Left lung (tissue), 10 donors: ENCODE data around the gene WIPI1. TPM values are rescaled to one million over a fixed set of nuclear protein-coding genes. Genes with fewer than 3 reads are reported as not detected.
"Not testable (repeated sequence)": the region's sequence is repeated elsewhere in the genome, so short reads cannot be mapped to it uniquely, and the experiment has no call there.

Source experiments
- ATAC-seq: fragments of 200-7000 bp; cut with Tn5 transposase; one replicate; pipeline ENCODE4 v1.9.1; 2020; ENCODE audit warnings: moderate library complexity
- DNase-seq, 4 donors: peaks; one replicate each; pipeline ENCODE4 v3.0.0-alpha.2; 2013 to 2020
- H3K27ac ChIP-seq, 2 donors: fragments of 200-600 bp; sonication (generic) in 1 of 2; one replicate each; pipeline versions ENCODE4 v1.5.0 to v1.8.0; 2020 to 2021
- H3K27me3 ChIP-seq, 2 donors: fragments of 200-600 bp; sonication (generic) in 1 of 2; one replicate each; pipeline versions ENCODE4 v1.5.0 to v1.8.0; 2020 to 2021
- H3K36me3 ChIP-seq, 2 donors: fragments of 200-600 bp; sonication (generic) in 1 of 2; one replicate each; pipeline versions ENCODE4 v1.5.0 to v1.8.0; 2020 to 2021
- H3K4me1 ChIP-seq, 2 donors: fragments of 200-600 bp; one replicate each; pipeline ENCODE4 v1.8.0; 2021
- H3K4me3 ChIP-seq, 2 donors: fragments of 200-600 bp; sonication (generic) in 1 of 2; one replicate each; pipeline versions ENCODE4 v1.5.0 to v1.8.0; 2020 to 2021; ENCODE audit warnings: mild to moderate bottlenecking in 1 of 2
- H3K9me3 ChIP-seq, 2 donors: fragments of 200-600 bp; sonication (generic) in 1 of 2; one replicate each; pipeline versions ENCODE4 v1.5.0 to v1.8.0; 2020 to 2021
- intact Hi-C, 2 donors: fragments of 100-400 bp; cut with DNase I; formaldehyde crosslinking; loops; one replicate each; pipeline versions ENCODE4 v1.11.2 to v1.14.2; 2022
- polyA plus RNA-seq, 6 donors: library from polyadenylated mRNA; unstranded; fragments of 120-200 nt; gene quantifications; one replicate each; pipeline ENCODE4 v1.2.1, GENCODE V29; 2013; ENCODE audit not compliant: insufficient read length in 6 of 6
- total RNA-seq, 2 donors: library from RNA; stranded (reverse); fragmentation: NEBNext Ultra II Directional; extraction: Animal tissue kit (Norgen Biotek cat#: 25700); gene quantifications; one replicate each; pipeline ENCODE4 v1.2.1, GENCODE V29; 2021
- TF ChIP-seq, protein P1 (sequence below), 2 donors: fragments of 200-600 bp; sonication (generic) in 1 of 2; IDR thresholded peaks; one replicate each; pipeline versions ENCODE4 v1.5.0 to v1.8.0; 2021; ENCODE audit warnings: antibody characterized with exemption in 2 of 2
- donor health status: DM: no; HTN: yes; CAD: no.
- donor health status: DM: no; HTN: no; CAD: no.

Gene WIPI1
- total and polyA plus RNA-seq, 8 donors = 19.2 to 57.1 (median 21.7) TPM

DNA sequence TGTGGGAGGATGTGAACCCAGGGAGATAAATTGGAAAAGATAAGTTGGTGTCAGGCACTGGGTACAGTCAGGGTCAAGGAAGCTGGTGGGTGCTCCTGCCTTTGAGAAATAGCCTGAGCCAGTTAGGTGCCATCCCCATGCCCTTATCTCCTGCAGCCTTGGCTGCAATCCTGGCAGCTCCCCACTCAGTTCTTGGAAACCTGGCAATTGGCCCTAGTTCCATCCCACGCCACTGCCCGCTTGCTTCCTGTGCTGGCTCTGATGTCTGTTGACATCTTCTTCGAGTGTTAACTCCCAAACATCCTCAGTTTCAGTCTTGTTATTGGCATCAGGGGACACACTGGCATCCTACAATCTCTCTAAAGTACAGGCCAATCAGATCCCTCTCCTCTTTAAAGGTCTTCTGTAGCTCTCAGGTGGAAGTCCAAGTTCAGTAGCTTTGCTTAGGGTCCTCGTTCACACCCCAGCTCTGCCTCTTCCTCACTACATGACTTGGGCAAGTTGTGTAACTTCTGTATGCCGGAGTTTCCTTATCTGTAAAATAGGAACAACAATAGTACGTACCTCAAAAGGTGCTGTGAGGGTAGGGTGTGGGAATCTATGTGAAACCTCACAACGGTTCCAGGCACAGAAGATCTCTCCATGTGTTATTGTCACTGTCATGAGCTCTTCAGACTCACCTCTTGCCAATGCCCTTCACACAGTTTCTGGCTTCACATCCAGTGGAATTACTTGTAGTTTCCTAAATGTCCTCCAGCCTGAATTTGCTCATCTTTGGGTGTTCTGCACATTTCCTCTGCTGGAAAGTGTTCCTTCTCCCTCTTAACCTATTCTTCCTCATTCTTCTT is 41.4 kb upstream of the WIPI1 start:
- DNase-seq (peak in 1 of 4 donors; percentile 15), ATAC-seq (peak; percentile 52)
- Histone ChIP-seq H3K27ac (peak overlapping the region; percentile 49 to 94), H3K4me1 (peaks cover 7 to 28% of the 10 kb centered on the region in 2 donors), H3K36me3 (no peaks in the 10 kb centered on the region), H3K9me3 (no peaks in the 10 kb centered on the region), H3K27me3 (no peaks in the 10 kb centered on the region), H3K4me3 (no peak overlapping the region)
- intact Hi-C loops = no loop called here
- TF ChIP-seq, protein P1, sequence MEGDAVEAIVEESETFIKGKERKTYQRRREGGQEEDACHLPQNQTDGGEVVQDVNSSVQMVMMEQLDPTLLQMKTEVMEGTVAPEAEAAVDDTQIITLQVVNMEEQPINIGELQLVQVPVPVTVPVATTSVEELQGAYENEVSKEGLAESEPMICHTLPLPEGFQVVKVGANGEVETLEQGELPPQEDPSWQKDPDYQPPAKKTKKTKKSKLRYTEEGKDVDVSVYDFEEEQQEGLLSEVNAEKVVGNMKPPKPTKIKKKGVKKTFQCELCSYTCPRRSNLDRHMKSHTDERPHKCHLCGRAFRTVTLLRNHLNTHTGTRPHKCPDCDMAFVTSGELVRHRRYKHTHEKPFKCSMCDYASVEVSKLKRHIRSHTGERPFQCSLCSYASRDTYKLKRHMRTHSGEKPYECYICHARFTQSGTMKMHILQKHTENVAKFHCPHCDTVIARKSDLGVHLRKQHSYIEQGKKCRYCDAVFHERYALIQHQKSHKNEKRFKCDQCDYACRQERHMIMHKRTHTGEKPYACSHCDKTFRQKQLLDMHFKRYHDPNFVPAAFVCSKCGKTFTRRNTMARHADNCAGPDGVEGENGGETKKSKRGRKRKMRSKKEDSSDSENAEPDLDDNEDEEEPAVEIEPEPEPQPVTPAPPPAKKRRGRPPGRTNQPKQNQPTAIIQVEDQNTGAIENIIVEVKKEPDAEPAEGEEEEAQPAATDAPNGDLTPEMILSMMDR (IDR thresholded peaks at IDR 0.05) = no peak

DNA sequence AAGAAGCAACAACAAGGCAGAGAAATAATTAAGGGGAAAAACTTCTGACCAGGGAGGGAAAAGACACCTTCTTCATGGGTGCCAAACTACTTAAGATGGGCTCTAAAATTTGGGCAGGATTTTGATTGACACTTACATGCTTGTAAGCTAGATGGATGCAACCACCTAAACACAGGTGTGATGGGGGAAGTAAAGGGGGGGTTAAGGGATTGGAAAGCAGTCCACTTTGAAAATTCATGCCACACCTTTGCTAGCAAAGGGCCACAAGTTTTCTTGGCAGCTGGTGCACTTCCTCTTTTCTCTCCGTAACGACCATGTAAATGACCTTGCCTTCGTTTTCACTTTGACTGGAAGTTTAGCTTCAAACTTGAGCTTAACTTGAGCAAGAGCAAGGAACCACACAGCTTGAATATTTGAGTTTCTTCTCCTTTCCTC is 40.6 kb upstream of the WIPI1 start:
- Histone ChIP-seq H3K27me3 (no peaks in the 10 kb centered on the region), H3K4me1 (peaks cover 7 to 36% of the 10 kb centered on the region in 2 donors), H3K27ac (peak overlapping the region; percentile 49 to 94), H3K4me3 (no peak overlapping the region), H3K9me3 (no peaks in the 10 kb centered on the region), H3K36me3 (no peaks in the 10 kb centered on the region)
- TF ChIP-seq, protein P1 (IDR thresholded peaks at IDR 0.05) = no peak
- ATAC-seq (peak; percentile 70), DNase-seq (peak in 1 of 4 donors; percentile 28)
- intact Hi-C loops = no loop called here

DNA sequence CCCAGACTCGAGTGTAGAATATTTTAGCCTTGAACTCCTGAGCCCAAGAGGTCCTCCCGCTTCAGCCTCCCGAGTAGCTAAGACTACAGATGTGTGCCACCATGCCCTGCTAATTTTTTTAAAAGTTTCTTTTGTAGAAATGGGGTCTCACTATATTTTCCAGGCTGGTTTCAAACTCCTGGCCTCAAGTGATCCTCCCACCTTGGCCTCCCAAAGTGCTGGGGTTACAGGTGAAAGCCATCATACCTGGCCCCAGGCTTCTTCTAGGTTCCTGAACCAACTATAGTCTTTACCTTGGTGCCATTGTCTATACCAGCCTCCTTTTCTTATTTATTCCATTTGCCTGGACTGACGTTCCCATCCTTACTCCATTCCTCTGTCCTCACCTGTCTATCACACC is 37.8 kb upstream of the WIPI1 start:
- no peak overlapping the region for H3K27ac ChIP-seq
- TF ChIP-seq, protein P1 (IDR thresholded peaks at IDR 0.05) = no peak
- H3K27me3 ChIP-seq = no peaks in the 10 kb centered on the region
- H3K36me3 ChIP-seq = no peaks in the 10 kb centered on the region
- DNase-seq (no peak), ATAC-seq (no peak)
- no peak overlapping the region for H3K4me3 ChIP-seq
- peaks cover 15 to 64% of the 10 kb centered on the region in 2 donors for H3K4me1 ChIP-seq
- H3K9me3 ChIP-seq = no peaks in the 10 kb centered on the region
- intact Hi-C loops = no loop called here

DNA sequence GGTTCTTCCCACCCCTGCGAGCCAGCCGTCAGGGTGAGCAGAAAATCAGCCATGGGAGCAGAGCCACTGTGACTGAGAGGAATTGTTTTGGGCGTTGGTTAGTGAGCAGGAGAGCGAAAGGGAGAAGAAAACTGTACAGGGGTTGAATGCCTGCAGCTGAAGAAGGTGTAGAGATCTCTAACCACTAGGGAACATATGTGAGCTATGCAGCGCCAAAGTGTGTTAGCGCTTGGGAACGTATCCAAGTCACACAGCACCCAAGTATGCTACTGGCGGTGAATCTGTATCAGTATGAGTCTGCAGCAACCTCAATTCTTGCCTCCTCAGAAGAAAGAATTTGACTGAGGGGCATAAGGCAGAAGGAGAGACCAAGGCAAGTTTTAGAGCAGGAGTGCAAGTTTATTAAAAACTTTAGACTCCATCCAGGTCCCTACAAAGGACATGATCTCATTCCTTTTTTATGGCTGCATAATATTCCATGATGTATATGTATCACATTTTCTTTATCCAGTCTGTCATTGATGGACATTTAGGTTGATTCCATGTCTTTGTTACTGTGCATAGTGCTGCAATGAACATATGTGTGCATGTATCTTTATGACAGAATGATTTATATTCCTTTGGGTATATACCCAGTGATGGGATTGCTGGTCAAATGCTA is 35.2 kb upstream of the WIPI1 start:
- ATAC-seq = peak; percentile 52

DNA sequence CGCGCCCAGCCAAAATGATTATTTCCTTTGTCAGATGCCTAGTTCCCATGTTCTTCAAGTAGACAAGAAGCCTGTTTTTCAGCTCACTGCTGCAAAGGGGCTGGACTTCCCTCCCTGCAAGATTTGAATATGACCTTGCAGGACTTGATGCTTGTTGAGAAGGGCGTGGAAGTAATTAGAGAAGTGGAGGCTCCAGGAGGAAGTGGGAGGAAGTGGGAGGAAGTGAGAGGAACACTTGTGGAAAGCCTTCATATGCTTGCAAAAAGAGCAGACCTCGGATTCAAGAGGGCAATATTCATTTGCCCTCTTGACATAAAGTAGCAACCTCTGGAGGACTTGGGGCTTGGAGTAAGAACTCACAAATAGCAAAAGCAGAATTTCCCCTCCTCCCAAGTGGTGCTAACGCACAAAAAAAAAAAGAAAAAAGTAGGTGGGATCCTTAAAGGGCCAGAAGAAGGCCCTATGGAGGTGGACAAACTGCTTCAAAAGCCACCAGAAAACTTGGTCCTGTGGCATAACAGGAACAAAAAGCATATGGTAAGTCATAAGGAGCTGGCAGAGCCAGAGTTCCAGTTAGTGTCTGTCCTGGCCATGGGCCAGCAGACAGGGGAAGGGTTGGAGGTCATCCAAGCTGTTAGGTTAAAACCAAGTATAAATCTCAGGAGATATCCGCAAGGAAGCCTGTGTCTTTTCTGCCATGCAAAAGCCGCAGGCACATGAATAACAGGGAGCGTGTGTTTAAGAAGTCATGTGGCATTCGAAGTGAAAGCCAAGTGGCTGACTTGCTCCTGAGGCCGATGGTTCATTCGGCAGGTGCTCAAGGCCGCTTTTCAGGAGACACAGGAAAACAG is 34.3 kb upstream of the WIPI1 start:
- DNase-seq (peak in 3 of 4 donors; percentile 17 to 71 (median 51)), ATAC-seq (peak; percentile 85)
- Histone ChIP-seq H3K27me3 (no peaks in the 10 kb centered on the region), H3K4me3 (no peak overlapping the region), H3K27ac (peak overlapping the region; percentile 73 to 86), H3K36me3 (no peaks in the 10 kb centered on the region), H3K9me3 (no peaks in the 10 kb centered on the region), H3K4me1 (peaks cover 8 to 40% of the 10 kb centered on the region in 2 donors)
- TF ChIP-seq, protein P1 (IDR thresholded peaks at IDR 0.05) = no peak
- intact Hi-C loops = no loop called here

More for the DNA sequence above, 35.2 kb upstream of the WIPI1 start:
- H3K27ac ChIP-seq = peak overlapping the region; percentile 73 to 86
- intact Hi-C loops, H3K4me3 ChIP-seq, H3K36me3 ChIP-seq, H3K27me3 ChIP-seq, H3K9me3 ChIP-seq, DNase-seq: not testable (repeated sequence)
- H3K4me1 ChIP-seq = peaks cover 8 to 45% of the 10 kb centered on the region in 2 donors
